ENCODE results near the gene PDX1. TPM values are rescaled to one million over a fixed set of nuclear protein-coding genes. Genes with fewer than 3 reads are reported as not detected.
A peak's percentile ranks its signal among the peaks of the same experiment; 100 is the strongest.

Gene PDX1
- total RNA-seq, 2 experiments from 2014 or later, result not detected

GRCh38 chr13:27969082-27969865 lies 49.5 kb downstream of the PDX1 start, which contains the start of gene CDX2:
Gene CDX2 (minus strand): TSS chr13:27969315. CDS start chr13:27969006, 309 bp downstream.
- Mint-ChIP-seq H3K36me3 (ENCODE audit: low read depth) (no peaks in the 10 kb centered on the region), H3K4me1 (ENCODE audit: low read depth) (peaks cover 25% of the 10 kb centered on the region), H3K4me3 (peak within 1 kb of the TSS; percentile 29), H3K27ac (no peak within 1 kb of the TSS), H3K27me3 (ENCODE audit: low read depth) (peaks cover 78% of the 10 kb centered on the region), H3K9me3 (no peaks in the 10 kb centered on the region)
- intact Hi-C loops (cut with micrococcal nuclease), result loop anchor here (5.0 kb wide), 1 partner anchor 177 kb away; the partner anchor contains the start of gene GSX1
- CTCF ChIA-PET, result interaction anchor here (0.8 to 2.1 kb wide), 5 partner anchors 10 to 139 kb away, joined by 4 to 7 read pairs (median 4); partner anchors contain the start of gene PDX1
- DNase-seq, result no peak

GRCh38 chr13:27969866-27970229 lies 50.0 kb downstream of the PDX1 start:
- Mint-ChIP-seq H3K27ac (no peak overlapping the region), H3K36me3 (ENCODE audit: low read depth) (no peaks in the 10 kb centered on the region), H3K4me3 (no peak overlapping the region), H3K9me3 (no peaks in the 10 kb centered on the region), H3K4me1 (ENCODE audit: low read depth) (peaks cover 25% of the 10 kb centered on the region), H3K27me3 (ENCODE audit: low read depth) (peaks cover 79% of the 10 kb centered on the region)
- no peak for DNase-seq
- intact Hi-C loops (cut with micrococcal nuclease), result loop anchor here (5.0 kb wide), 1 partner anchor 178 kb away; the partner anchor contains the start of gene GSX1
- CTCF ChIA-PET, result interaction anchor here (0.8 to 2.1 kb wide), 5 partner anchors 11 to 140 kb away, joined by 4 to 7 read pairs (median 4); partner anchors contain the start of gene PDX1

GRCh38 chr13:27970382-27971235 lies 50.8 kb downstream of the PDX1 start:
- no peak for DNase-seq
- no peaks in the 10 kb centered on the region for H3K36me3 Mint-ChIP-seq (ENCODE audit: low read depth)
- no peaks in the 10 kb centered on the region for H3K9me3 Mint-ChIP-seq
- intact Hi-C loops (cut with micrococcal nuclease), result no loop called here
- CTCF ChIA-PET, result interaction anchor here (0.6 to 1.4 kb wide), 5 partner anchors 9 to 140 kb away, joined by 3 to 7 read pairs (median 3); no protein-coding TSS in a partner anchor
- no peak overlapping the region for H3K4me3 Mint-ChIP-seq
- H3K27ac Mint-ChIP-seq, result no peak overlapping the region
- peaks cover 79% of the 10 kb centered on the region for H3K27me3 Mint-ChIP-seq (ENCODE audit: low read depth)
- peaks cover 30% of the 10 kb centered on the region for H3K4me1 Mint-ChIP-seq (ENCODE audit: low read depth)

GRCh38 chr13:27971236-27971645 lies 51.4 kb downstream of the PDX1 start:
- no peak for DNase-seq
- intact Hi-C loops (cut with micrococcal nuclease), result no loop called here
- no peak overlapping the region for H3K4me3 Mint-ChIP-seq
- peaks cover 78% of the 10 kb centered on the region for H3K27me3 Mint-ChIP-seq (ENCODE audit: low read depth)
- CTCF ChIA-PET, result interaction anchor here (0.9 to 1.2 kb wide), 2 partner anchors 9 to 17 kb away, joined by 3 read pairs; no protein-coding TSS in a partner anchor
- H3K27ac Mint-ChIP-seq, result no peak overlapping the region
- no peaks in the 10 kb centered on the region for H3K36me3 Mint-ChIP-seq (ENCODE audit: low read depth)
- peaks cover 30% of the 10 kb centered on the region for H3K4me1 Mint-ChIP-seq (ENCODE audit: low read depth)
- no peaks in the 10 kb centered on the region for H3K9me3 Mint-ChIP-seq

- CTCF ChIA-PET, result interaction anchor here (0.9 to 1.6 kb wide), 3 partner anchors 10 to 145 kb away, joined by 3 to 5 read pairs (median 3); no protein-coding TSS in a partner anchor
- intact Hi-C loops (cut with micrococcal nuclease), result no loop called here
- Mint-ChIP-seq H3K27ac (no peak overlapping the region), H3K36me3 (ENCODE audit: low read depth) (no peaks in the 10 kb centered on the region), H3K27me3 (ENCODE audit: low read depth) (peaks cover 74% of the 10 kb centered on the region), H3K4me3 (no peak overlapping the region), H3K9me3 (no peaks in the 10 kb centered on the region), H3K4me1 (ENCODE audit: low read depth) (peaks cover 30% of the 10 kb centered on the region)
- DNase-seq, result no peak
Measured at GRCh38 chr13:27971776-27972477, 52.1 kb downstream of the PDX1 start.

GRCh38 chr13:27972478-27972820 lies 52.6 kb downstream of the PDX1 start:
- CTCF ChIA-PET, result interaction anchor here (1.6 kb wide), 1 partner anchor 146 kb away, joined by 5 read pairs; no protein-coding TSS in a partner anchor
- intact Hi-C loops (cut with micrococcal nuclease), result no loop called here
- Mint-ChIP-seq H3K27me3 (ENCODE audit: low read depth) (peaks cover 74% of the 10 kb centered on the region), H3K36me3 (ENCODE audit: low read depth) (no peaks in the 10 kb centered on the region), H3K4me1 (ENCODE audit: low read depth) (peaks cover 26% of the 10 kb centered on the region), H3K27ac (no peak overlapping the region), H3K9me3 (no peaks in the 10 kb centered on the region), H3K4me3 (no peak overlapping the region)
- DNase-seq, result no peak

- CTCF ChIA-PET, result interaction anchor here (0.8 to 1.6 kb wide), 2 partner anchors 147 to 151 kb away, joined by 3 to 5 read pairs; no protein-coding TSS in a partner anchor
- H3K27me3 Mint-ChIP-seq (ENCODE audit: low read depth), result peaks cover 70% of the 10 kb centered on the region
- no peak for DNase-seq
- intact Hi-C loops (cut with micrococcal nuclease), result no loop called here
- no peak overlapping the region for H3K27ac Mint-ChIP-seq
- no peaks in the 10 kb centered on the region for H3K9me3 Mint-ChIP-seq
- peaks cover 22% of the 10 kb centered on the region for H3K4me1 Mint-ChIP-seq (ENCODE audit: low read depth)
- no peak overlapping the region for H3K4me3 Mint-ChIP-seq
- H3K36me3 Mint-ChIP-seq (ENCODE audit: low read depth), result no peaks in the 10 kb centered on the region
Measured at GRCh38 chr13:27973291-27973690, 53.5 kb downstream of the PDX1 start.

- CTCF ChIA-PET, result interaction anchor here (0.8 to 1.5 kb wide), 3 partner anchors 13 to 152 kb away, joined by 3 read pairs; no protein-coding TSS in a partner anchor
- H3K4me1 Mint-ChIP-seq (ENCODE audit: low read depth), result peaks cover 27% of the 10 kb centered on the region
- no peak overlapping the region for H3K4me3 Mint-ChIP-seq
- no peaks in the 10 kb centered on the region for H3K36me3 Mint-ChIP-seq (ENCODE audit: low read depth)
- H3K27ac Mint-ChIP-seq, result no peak overlapping the region
- peaks cover 76% of the 10 kb centered on the region for H3K27me3 Mint-ChIP-seq (ENCODE audit: low read depth)
- H3K9me3 Mint-ChIP-seq, result no peaks in the 10 kb centered on the region
- intact Hi-C loops (cut with micrococcal nuclease), result loop anchor here (2.0 kb wide), 1 partner anchor 47 kb away; no protein-coding TSS in a partner anchor
- DNase-seq, result no peak
Measured at GRCh38 chr13:27973961-27974662, 54.3 kb downstream of the PDX1 start.

Other genes with a start within 250 kb of the PDX1 start
- gene GSX1, start 127.5 kb upstream of the PDX1 start, total RNA-seq, result not detected
- not detected for gene CDX2, start 49.3 kb downstream of the PDX1 start, total RNA-seq
- not detected for gene URAD, start 68.7 kb downstream of the PDX1 start, total RNA-seq
- gene FLT3, start 180.6 kb downstream of the PDX1 start, total RNA-seq, result not detected
- gene PAN3, start 218.5 kb downstream of the PDX1 start, total RNA-seq, result 10 to 100 TPM; 21.2 to 21.7 TPM